ENCODE measurements around the gene FOXE3. TPM values are rescaled to one million over a fixed set of nuclear protein-coding genes. Genes with fewer than 3 reads are reported as not detected.

FOXE3 gene
- total and polyA plus RNA-seq, 9 of the 15 experiments (the other 6 are each of a cell fraction or from before 2014, with no cell fraction given), result not detected

GRCh38 chr1:47439017-47439818 is 23.1 kb downstream of the FOXE3 start:
- H3K79me2 ChIP-seq (ENCODE audit: control insufficient read depth, insufficient read depth, low read length), result 0 out of 3 replicates have a peak, but pooled peaks cover 7% of the 10 kb centered on the region
- no peaks in the 10 kb centered on the region for H3K9me1 ChIP-seq (ENCODE audit: control insufficient read depth, insufficient read depth, low read length)
- ATAC-seq (no peak), FAIRE-seq (no peak), DNase-seq (ENCODE audit: extremely low read depth in 1 of 4, low spot score in 3 of 4) (no peak)
- ChIA-PET CTCF (ENCODE audit: low intra/inter-chr PET ratio) (interaction anchor here (0.6 kb wide), 1 partner anchor 10 kb away, joined by 3 read pairs; no protein-coding TSS in a partner anchor), POLR2A (interaction anchor here (0.6 to 2.1 kb wide), 3 partner anchors 11 to 326 kb away, joined by 3 to 11 read pairs (median 4); partner anchors contain the start of gene CMPK1)
- H2AFZ ChIP-seq (ENCODE audit: low read depth, low read length), result no peak overlapping the region
- peaks cover 6% of the 10 kb centered on the region; the same call in 1 of the 2 replicates for H4K20me1 ChIP-seq (replicated peaks; ENCODE audit: control insufficient read depth, insufficient read depth, low read length)
- H3K9me3 ChIP-seq (replicated peaks; ENCODE audit: control insufficient read depth, insufficient read depth, low read depth, low read length), result no peaks in the 10 kb centered on the region
- in situ Hi-C loops (cut with MboI) (no loop called here), intact Hi-C loops (cut with micrococcal nuclease) (loop anchor here (5.0 to 10.0 kb wide), 3 partner anchors 107 to 288 kb away; partner anchors contain the start of gene CMPK1)
- no peak overlapping the region for H3K27ac ChIP-seq (ENCODE audit: extremely low read depth, low read depth, low read length)
- WGBS (ENCODE audit: insufficient coverage, low coverage, missing lambda C conversion rate), result 81% methylated on average over 61 of the region's 86 CpGs
- no peaks in the 10 kb centered on the region; the same call in 2 of the 3 replicates for H3K36me3 ChIP-seq (ENCODE audit: control insufficient read depth, insufficient read depth, low read length)
- no peak overlapping the region for H3K9ac ChIP-seq (ENCODE audit: insufficient read depth in 1 of 2, low read depth in 2 of 2, low read length in 2 of 2)
- no TSS peak for BruUV-seq (replicated peaks)
- H3K4me3 ChIP-seq, result no peak overlapping the region
- peak; percentile 44; the same call in 1 of the 2 replicates for TF ChIP-seq HNRNPL (IDR thresholded peaks at IDR 0.05; ENCODE audit: low read depth, low read length)
- 0 out of 2 replicates have a peak, but pooled peaks have one; percentile 31 for TF ChIP-seq RBM14 (IDR thresholded peaks at IDR 0.05; ENCODE audit: borderline replicate concordance, insufficient read depth, low read depth, low read length)
- no peak for TF ChIP-seq BRF2 (IDR thresholded peaks at IDR 0.05; ENCODE audit: borderline replicate concordance, insufficient read depth, insufficient read length)
- peaks cover 2 to 37% of the 10 kb centered on the region in 2 experiments; a peak in 3 of 5 replicates for H3K4me1 ChIP-seq (replicated peaks in 1 of 2; ENCODE audit: control insufficient read depth in 2 of 2, insufficient read depth in 2 of 2, low read length in 2 of 2)
- H3K4me2 ChIP-seq (ENCODE audit: insufficient read depth, low read length), result no peak overlapping the region
- H3K27me3 ChIP-seq (ENCODE audit: control insufficient read depth in 2 of 2, insufficient read depth in 2 of 2, low read length in 2 of 2), result peaks cover 33 to 41% of the 10 kb centered on the region in 2 experiments; a peak in 4 of 5 replicates

Data from K562 (cell line).